ENCODE measurements around the gene PEAR1.

GRCh38 chr1:156887317-156887716, 6.2 kb upstream of the PEAR1 start:
- TF ChIP-seq CTCF (conservative IDR thresholded peaks at IDR 0.05; ENCODE audit: low read depth, low read length) (no peak), EZH2 (IDR thresholded peaks at IDR 0.05; ENCODE audit: low read length, unreplicated experiment) (no peak)
